ENCODE results near the gene SPAG17. TPM values are rescaled to one million over a fixed set of nuclear protein-coding genes. Genes with fewer than 3 reads are reported as not detected.

Gene SPAG17
- polyA plus RNA-seq, 1 donor, result 1.4 TPM

- no peak for DNase-seq
- no peaks in the 10 kb centered on the region for H3K36me3 ChIP-seq (ENCODE audit: control insufficient read depth, insufficient read depth, low read length)
- no peaks in the 10 kb centered on the region for H3K27me3 ChIP-seq (ENCODE audit: control insufficient read depth, insufficient read depth, low read length)
- H3K27ac ChIP-seq (ENCODE audit: low read length), result no peak overlapping the region
- H3K4me1 ChIP-seq (ENCODE audit: control insufficient read depth, insufficient read depth, low read length), result no peaks in the 10 kb centered on the region
- no peaks in the 10 kb centered on the region for H3K9me3 ChIP-seq (ENCODE audit: control insufficient read depth, low read depth, low read length)
- 88% methylated on average over 1 of the region's 3 CpGs for WGBS (ENCODE audit: insufficient coverage, low lambda C conversion rate)
- H3K4me3 ChIP-seq (ENCODE audit: low read length), result no peak overlapping the region
Observed at GRCh38 chr1:118039170-118039569, 145.9 kb downstream of the SPAG17 start.

- H3K4me3 ChIP-seq (ENCODE audit: low read length), result no peak overlapping the region
- no peak overlapping the region for H3K27ac ChIP-seq (ENCODE audit: low read length)
- no CpG with 5 or more reads among the region's 1 CpG for WGBS (ENCODE audit: insufficient coverage, low lambda C conversion rate)
- DNase-seq, result no peak
- no peaks in the 10 kb centered on the region for H3K27me3 ChIP-seq (ENCODE audit: control insufficient read depth, insufficient read depth, low read length)
- H3K36me3 ChIP-seq (ENCODE audit: control insufficient read depth, insufficient read depth, low read length), result no peaks in the 10 kb centered on the region
- H3K9me3 ChIP-seq (ENCODE audit: control insufficient read depth, low read depth, low read length), result no peaks in the 10 kb centered on the region
- H3K4me1 ChIP-seq (ENCODE audit: control insufficient read depth, insufficient read depth, low read length), result no peaks in the 10 kb centered on the region
Observed at GRCh38 chr1:118032883-118033282, 152.1 kb downstream of the SPAG17 start.

GRCh38 chr1:118028267-118028666 lies 156.8 kb downstream of the SPAG17 start:
- no CpG with 5 or more reads among the region's 1 CpG for WGBS (ENCODE audit: insufficient coverage, low lambda C conversion rate)
- Histone ChIP-seq H3K36me3 (ENCODE audit: control insufficient read depth, insufficient read depth, low read length) (no peaks in the 10 kb centered on the region), H3K27ac (ENCODE audit: low read length) (no peak overlapping the region)

GRCh38 chr1:118023199-118023598 lies 161.8 kb downstream of the SPAG17 start:
- Histone ChIP-seq H3K36me3 (ENCODE audit: control insufficient read depth, insufficient read depth, low read length) (no peaks in the 10 kb centered on the region), H3K4me1 (ENCODE audit: control insufficient read depth, insufficient read depth, low read length) (no peaks in the 10 kb centered on the region), H3K9me3 (ENCODE audit: control insufficient read depth, low read depth, low read length) (no peaks in the 10 kb centered on the region), H3K27ac (ENCODE audit: low read length) (no peak overlapping the region), H3K4me3 (ENCODE audit: low read length) (no peak overlapping the region), H3K27me3 (ENCODE audit: control insufficient read depth, insufficient read depth, low read length) (peaks cover 2% of the 10 kb centered on the region)
- 60% methylated on average over 1 of the region's 3 CpGs for WGBS (ENCODE audit: insufficient coverage, low lambda C conversion rate)
- DNase-seq, result no peak

More at GRCh38 chr1:118028267-118028666, 156.8 kb downstream of the SPAG17 start:
- H3K4me1 ChIP-seq (ENCODE audit: control insufficient read depth, insufficient read depth, low read length), result no peaks in the 10 kb centered on the region
- no peak overlapping the region for H3K4me3 ChIP-seq (ENCODE audit: low read length)
- DNase-seq, result no peak
- peaks cover 2% of the 10 kb centered on the region for H3K27me3 ChIP-seq (ENCODE audit: control insufficient read depth, insufficient read depth, low read length)
- no peaks in the 10 kb centered on the region for H3K9me3 ChIP-seq (ENCODE audit: control insufficient read depth, low read depth, low read length)

GRCh38 chr1:118021668-118022067 lies 163.4 kb downstream of the SPAG17 start:
- no peaks in the 10 kb centered on the region for H3K4me1 ChIP-seq (ENCODE audit: control insufficient read depth, insufficient read depth, low read length)
- no CpG with 5 or more reads among the region's 1 CpG for WGBS (ENCODE audit: insufficient coverage, low lambda C conversion rate)
- no peaks in the 10 kb centered on the region for H3K9me3 ChIP-seq (ENCODE audit: control insufficient read depth, low read depth, low read length)
- no peak overlapping the region for H3K4me3 ChIP-seq (ENCODE audit: low read length)
- no peak overlapping the region for H3K27ac ChIP-seq (ENCODE audit: low read length)
- H3K36me3 ChIP-seq (ENCODE audit: control insufficient read depth, insufficient read depth, low read length), result no peaks in the 10 kb centered on the region
- no peak for DNase-seq
- peaks cover 2% of the 10 kb centered on the region for H3K27me3 ChIP-seq (ENCODE audit: control insufficient read depth, insufficient read depth, low read length)

- Histone ChIP-seq H3K4me1 (ENCODE audit: control insufficient read depth, insufficient read depth, low read length) (no peaks in the 10 kb centered on the region), H3K9me3 (ENCODE audit: control insufficient read depth, low read depth, low read length) (no peaks in the 10 kb centered on the region), H3K36me3 (ENCODE audit: control insufficient read depth, insufficient read depth, low read length) (no peaks in the 10 kb centered on the region), H3K27me3 (ENCODE audit: control insufficient read depth, insufficient read depth, low read length) (no peaks in the 10 kb centered on the region), H3K27ac (ENCODE audit: low read length) (no peak overlapping the region), H3K4me3 (ENCODE audit: low read length) (no peak overlapping the region)
- WGBS (ENCODE audit: insufficient coverage, low lambda C conversion rate), result no CpG with 5 or more reads among the region's 1 CpG
- DNase-seq, result no peak
Observed at GRCh38 chr1:118018060-118018459, 167.0 kb downstream of the SPAG17 start.

- no peak for DNase-seq
- no peaks in the 10 kb centered on the region for H3K36me3 ChIP-seq (ENCODE audit: control insufficient read depth, insufficient read depth, low read length)
- H3K9me3 ChIP-seq (ENCODE audit: control insufficient read depth, low read depth, low read length), result no peaks in the 10 kb centered on the region
- H3K27ac ChIP-seq (ENCODE audit: low read length), result no peak overlapping the region
- H3K27me3 ChIP-seq (ENCODE audit: control insufficient read depth, insufficient read depth, low read length), result no peaks in the 10 kb centered on the region
- H3K4me3 ChIP-seq (ENCODE audit: low read length), result no peak overlapping the region
- H3K4me1 ChIP-seq (ENCODE audit: control insufficient read depth, insufficient read depth, low read length), result no peaks in the 10 kb centered on the region
Observed at GRCh38 chr1:118013938-118014337, 171.1 kb downstream of the SPAG17 start.

GRCh38 chr1:118013336-118013735 lies 171.7 kb downstream of the SPAG17 start:
- peak in 1 of 2 donors; percentile 0 for DNase-seq
- WGBS (ENCODE audit: insufficient coverage, low lambda C conversion rate), result no CpG with 5 or more reads among the region's 6 CpGs
- no peaks in the 10 kb centered on the region for H3K36me3 ChIP-seq (ENCODE audit: control insufficient read depth, insufficient read depth, low read length)
- H3K27ac ChIP-seq (ENCODE audit: low read length), result no peak overlapping the region
- H3K4me3 ChIP-seq (ENCODE audit: low read length), result no peak overlapping the region
- no peaks in the 10 kb centered on the region for H3K4me1 ChIP-seq (ENCODE audit: control insufficient read depth, insufficient read depth, low read length)
- no peaks in the 10 kb centered on the region for H3K27me3 ChIP-seq (ENCODE audit: control insufficient read depth, insufficient read depth, low read length)
- no peaks in the 10 kb centered on the region for H3K9me3 ChIP-seq (ENCODE audit: control insufficient read depth, low read depth, low read length)

- no peaks in the 10 kb centered on the region for H3K9me3 ChIP-seq (ENCODE audit: control insufficient read depth, low read depth, low read length)
- no peak for DNase-seq
- H3K4me1 ChIP-seq (ENCODE audit: control insufficient read depth, insufficient read depth, low read length), result no peaks in the 10 kb centered on the region
- H3K36me3 ChIP-seq (ENCODE audit: control insufficient read depth, insufficient read depth, low read length), result no peaks in the 10 kb centered on the region
- WGBS (ENCODE audit: insufficient coverage, low lambda C conversion rate), result no CpG with 5 or more reads among the region's 6 CpGs
- no peak overlapping the region for H3K27ac ChIP-seq (ENCODE audit: low read length)
- no peak overlapping the region for H3K4me3 ChIP-seq (ENCODE audit: low read length)
- no peaks in the 10 kb centered on the region for H3K27me3 ChIP-seq (ENCODE audit: control insufficient read depth, insufficient read depth, low read length)
Observed at GRCh38 chr1:118012515-118013124, 172.4 kb downstream of the SPAG17 start.

GRCh38 chr1:118008011-118008410 lies 177.0 kb downstream of the SPAG17 start:
- Histone ChIP-seq H3K4me1 (ENCODE audit: control insufficient read depth, insufficient read depth, low read length) (no peaks in the 10 kb centered on the region), H3K9me3 (ENCODE audit: control insufficient read depth, low read depth, low read length) (no peaks in the 10 kb centered on the region), H3K27ac (ENCODE audit: low read length) (no peak overlapping the region), H3K4me3 (ENCODE audit: low read length) (no peak overlapping the region), H3K36me3 (ENCODE audit: control insufficient read depth, insufficient read depth, low read length) (no peaks in the 10 kb centered on the region), H3K27me3 (ENCODE audit: control insufficient read depth, insufficient read depth, low read length) (no peaks in the 10 kb centered on the region)
- DNase-seq, result no peak
- WGBS (ENCODE audit: insufficient coverage, low lambda C conversion rate), result no CpG with 5 or more reads among the region's 7 CpGs

- no CpG with 5 or more reads among the region's 2 CpGs for WGBS (ENCODE audit: insufficient coverage, low lambda C conversion rate)
- no peak for DNase-seq
- Histone ChIP-seq H3K4me1 (ENCODE audit: control insufficient read depth, insufficient read depth, low read length) (no peaks in the 10 kb centered on the region), H3K36me3 (ENCODE audit: control insufficient read depth, insufficient read depth, low read length) (no peaks in the 10 kb centered on the region), H3K4me3 (ENCODE audit: low read length) (no peak overlapping the region), H3K27ac (ENCODE audit: low read length) (no peak overlapping the region), H3K27me3 (ENCODE audit: control insufficient read depth, insufficient read depth, low read length) (no peaks in the 10 kb centered on the region), H3K9me3 (ENCODE audit: control insufficient read depth, low read depth, low read length) (no peaks in the 10 kb centered on the region)
Observed at GRCh38 chr1:118007391-118007790, 177.6 kb downstream of the SPAG17 start.
